Mammary microvascular endothelial cell (primary cell): ENCODE results near the gene BPIFB3. TPM values are rescaled to one million over a fixed set of nuclear protein-coding genes. Genes with fewer than 3 reads are reported as not detected.

Experiments
- total RNA-seq: library from RNA; depleted of rRNA; stranded (reverse); fragments of >200 nt; gene quantifications from 2 replicates; pipeline ENCODE4 v1.2.3, GENCODE V29; 2015

Gene BPIFB3, protein sequence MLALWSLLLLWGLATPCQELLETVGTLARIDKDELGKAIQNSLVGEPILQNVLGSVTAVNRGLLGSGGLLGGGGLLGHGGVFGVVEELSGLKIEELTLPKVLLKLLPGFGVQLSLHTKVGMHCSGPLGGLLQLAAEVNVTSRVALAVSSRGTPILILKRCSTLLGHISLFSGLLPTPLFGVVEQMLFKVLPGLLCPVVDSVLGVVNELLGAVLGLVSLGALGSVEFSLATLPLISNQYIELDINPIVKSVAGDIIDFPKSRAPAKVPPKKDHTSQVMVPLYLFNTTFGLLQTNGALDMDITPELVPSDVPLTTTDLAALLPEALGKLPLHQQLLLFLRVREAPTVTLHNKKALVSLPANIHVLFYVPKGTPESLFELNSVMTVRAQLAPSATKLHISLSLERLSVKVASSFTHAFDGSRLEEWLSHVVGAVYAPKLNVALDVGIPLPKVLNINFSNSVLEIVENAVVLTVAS
- not detected in 2 replicates for total RNA-seq

DNA sequence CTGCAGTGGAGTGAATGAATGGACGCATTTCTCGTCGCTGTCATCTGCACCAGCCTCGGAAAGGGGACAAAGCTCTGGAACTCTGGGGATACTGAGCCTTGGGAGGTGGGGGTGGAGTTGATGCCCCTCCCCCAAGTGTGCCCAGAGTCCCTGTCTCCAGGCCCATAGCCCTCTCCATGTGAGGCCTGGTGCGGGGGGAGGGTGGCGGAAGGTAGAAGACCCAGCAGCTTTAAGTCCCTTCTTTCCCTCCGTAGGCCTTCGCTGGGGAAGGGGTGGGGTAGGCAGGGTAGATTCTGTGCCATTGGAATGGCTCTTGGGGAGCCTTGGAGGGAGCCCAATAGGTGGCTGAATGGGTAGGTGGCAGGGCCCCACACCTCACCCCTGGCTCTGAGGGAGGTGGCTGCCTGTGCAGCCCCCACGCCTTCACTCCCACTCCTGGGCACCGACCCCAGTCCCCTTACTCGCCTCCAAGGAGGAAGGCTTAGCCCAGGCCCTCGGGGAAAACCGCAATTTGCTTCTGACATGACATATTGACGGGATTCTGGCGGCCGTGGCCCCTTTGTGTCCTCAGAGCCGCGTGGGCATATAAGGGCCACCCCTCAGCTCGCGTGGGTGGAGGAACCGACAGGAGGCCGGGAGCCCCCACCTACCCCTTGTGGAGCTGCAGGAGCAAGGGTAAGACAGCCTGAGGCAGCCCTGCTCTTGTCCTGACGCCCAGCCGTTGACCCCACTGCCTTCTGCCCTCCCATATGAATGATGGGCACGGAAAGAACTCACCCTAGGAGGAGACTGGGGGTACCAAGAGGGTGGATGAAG lies at the start of gene BPIFB3:
Gene BPIFB3, plus strand, starts transcription at position 613 of the 816 bp plus-strand sequence. CDS start 1,533 bp downstream, outside the sequence.

DNA sequence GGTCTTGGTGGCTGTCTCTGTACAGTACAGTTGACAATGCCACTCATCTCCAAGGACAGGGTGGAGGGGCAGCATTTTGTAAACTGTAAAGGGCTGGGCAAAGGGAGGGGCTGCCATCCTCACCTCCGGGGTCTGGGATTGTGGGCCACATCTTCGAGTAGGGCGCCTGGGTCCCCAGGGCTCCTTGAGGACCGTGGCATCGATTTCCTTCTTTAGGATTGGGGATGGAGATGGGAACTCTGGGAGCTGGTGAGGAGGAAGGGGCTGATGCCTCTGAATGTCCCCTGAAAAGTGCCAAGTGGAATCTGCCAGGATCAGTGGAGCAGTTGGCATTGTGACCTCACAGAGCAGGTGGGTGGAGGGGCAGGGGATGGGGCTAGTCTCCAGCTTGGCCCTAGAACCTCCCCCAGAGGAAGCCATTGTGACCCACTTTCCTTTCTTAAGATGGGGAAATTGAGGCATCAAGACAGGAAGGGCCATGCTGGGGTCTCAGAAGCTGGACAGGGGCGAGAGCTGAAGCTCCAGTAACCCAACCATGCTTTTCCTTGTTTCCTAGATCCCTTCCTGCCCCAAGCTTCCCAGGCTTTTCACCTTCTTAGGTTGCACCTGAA lies 49.5 kb upstream of the BPIFB3 start, which contains the start of gene SUN5:
Gene SUN5, minus strand, starts transcription at position 293 of the 611 bp plus-strand sequence. Its CDS starts 93 bp downstream, at position 200.

DNA sequence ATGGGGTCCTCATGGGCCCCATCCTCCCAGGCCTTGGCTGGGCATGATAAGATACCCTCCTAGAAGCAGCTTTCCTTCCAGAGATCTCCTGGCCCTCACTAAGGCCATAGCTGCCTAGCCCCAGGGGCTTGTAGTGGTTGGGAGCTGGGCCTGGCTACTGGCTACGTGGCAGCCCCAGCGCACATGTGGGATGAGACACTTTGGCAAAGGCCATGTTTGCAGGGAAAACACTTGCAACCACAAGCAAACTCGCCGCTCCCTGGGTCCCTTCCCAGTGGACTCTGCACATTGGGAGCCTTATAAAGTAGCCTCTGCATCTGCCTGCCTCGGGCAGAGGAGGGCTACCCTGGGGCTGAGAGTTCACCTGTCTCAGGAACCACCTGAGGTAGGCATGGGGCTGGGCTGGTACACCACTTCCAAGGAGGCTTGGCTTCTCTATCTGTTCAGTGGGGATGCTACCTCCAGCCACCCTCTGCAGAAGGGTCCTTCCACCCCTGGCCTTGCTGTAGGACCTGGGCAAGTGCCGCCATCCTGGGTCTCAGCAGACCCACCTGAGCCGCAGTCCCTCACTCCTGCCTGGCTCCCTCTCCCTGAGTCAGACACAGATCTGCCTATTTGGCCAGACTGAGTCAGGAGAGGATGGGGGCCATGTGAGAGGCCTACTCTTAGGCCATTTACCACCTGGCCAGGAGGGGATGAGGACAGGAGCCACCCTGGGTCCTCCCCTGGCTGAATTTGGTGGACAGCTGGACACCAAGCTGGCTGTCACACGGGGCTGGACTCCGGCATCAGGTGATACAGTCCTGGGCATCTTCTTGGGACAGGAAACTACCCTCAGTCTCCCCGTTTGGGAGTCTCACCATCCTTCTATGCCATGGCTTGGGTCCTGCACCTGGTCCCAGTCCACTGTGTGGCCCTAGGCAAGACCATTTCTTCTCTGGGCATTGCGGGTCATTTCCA lies 46.0 kb upstream of the BPIFB3 start, which contains the start of gene BPIFB2:
Gene BPIFB2, plus strand, starts transcription at position 329 of the 960 bp plus-strand sequence. CDS start 871 bp downstream, outside the sequence.

DNA sequence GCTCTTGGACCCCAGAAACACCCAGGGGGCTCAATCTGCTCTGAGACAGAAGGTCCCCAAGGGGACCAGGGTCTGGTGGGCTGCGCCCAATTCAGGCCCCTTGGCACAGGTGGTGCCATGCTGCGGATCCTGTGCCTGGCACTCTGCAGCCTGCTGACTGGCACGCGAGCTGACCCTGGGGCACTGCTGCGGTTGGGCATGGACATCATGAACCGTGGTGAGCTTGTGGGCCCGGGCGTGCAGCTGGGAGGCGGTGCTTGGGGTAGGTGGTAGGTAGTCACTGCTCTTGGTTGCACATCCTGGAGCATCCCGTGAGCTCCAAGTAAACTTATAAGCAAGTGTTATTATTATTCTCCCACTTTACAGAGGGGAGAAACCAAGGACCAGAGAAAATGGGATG lies 22.2 kb upstream of the BPIFB3 start, which contains the start of gene BPIFB6:
Gene BPIFB6, plus strand, starts transcription at position 118 of the 400 bp plus-strand sequence. Its CDS starts 0 bp downstream, at position 118.

DNA sequence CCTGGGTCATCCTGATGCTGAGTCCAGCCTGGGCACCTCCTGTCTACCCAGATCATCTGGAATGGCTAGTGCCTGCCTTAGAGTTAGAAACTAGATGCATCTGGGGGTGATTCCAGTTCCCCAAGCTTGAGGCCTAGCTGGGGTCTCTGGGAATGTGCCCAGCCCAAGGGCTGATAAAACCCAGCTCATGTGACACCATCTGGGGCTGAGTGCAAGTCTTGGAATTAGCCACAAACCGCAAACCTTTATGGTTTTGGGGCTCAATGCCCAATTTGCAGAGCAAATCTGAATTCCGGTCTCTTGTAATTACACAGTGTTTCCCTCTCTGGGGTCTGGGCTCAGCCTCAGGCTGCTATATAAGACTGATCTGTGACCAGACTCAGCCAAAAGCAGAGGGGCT lies 25.6 kb downstream of the BPIFB3 start, which contains the start of gene BPIFB4:
Gene BPIFB4, plus strand, starts transcription at position 385 of the 400 bp plus-strand sequence. CDS start 1,884 bp downstream, outside the sequence.

Other genes starting within 250 kb of the BPIFB3 start
- gene MAPRE1, start 233.9 kb upstream of the BPIFB3 start, total RNA-seq = 105 and 116 TPM in 2 replicates
- not detected in 2 replicates for gene EFCAB8, start 195.0 kb upstream of the BPIFB3 start, total RNA-seq
- not detected in 2 replicates for gene SUN5, start 49.5 kb upstream of the BPIFB3 start, total RNA-seq
- not detected in 2 replicates for gene BPIFB2, start 46.2 kb upstream of the BPIFB3 start, total RNA-seq
- gene BPIFB6, start 22.3 kb upstream of the BPIFB3 start, total RNA-seq = not detected in 2 replicates
- not detected in 2 replicates for gene BPIFB4, start 25.7 kb downstream of the BPIFB3 start, total RNA-seq
- gene BPIFA2, start 114.3 kb downstream of the BPIFB3 start, total RNA-seq = not detected in 2 replicates
- not detected in 2 replicates for gene BPIFA3, start 163.4 kb downstream of the BPIFB3 start, total RNA-seq
- not detected in 2 replicates for gene BPIFA1, start 182.1 kb downstream of the BPIFB3 start, total RNA-seq
- gene BPIFB1, start 229.3 kb downstream of the BPIFB3 start, total RNA-seq = not detected in 2 replicates